HG03571 (cell line): Measurements from ENCODE around the gene ARHGAP26.

Experiments
- ATAC-seq: cut with Tn5 transposase; IDR thresholded peaks from one replicate; pipeline ENCODE4 v1.9.1; 2021; ENCODE audit not compliant: unreplicated experiment

ARHGAP26 gene

GRCh38 chr5:143128412-143129071 is 358.4 kb downstream of the ARHGAP26 start:
- ATAC-seq: no peak

DNA sequence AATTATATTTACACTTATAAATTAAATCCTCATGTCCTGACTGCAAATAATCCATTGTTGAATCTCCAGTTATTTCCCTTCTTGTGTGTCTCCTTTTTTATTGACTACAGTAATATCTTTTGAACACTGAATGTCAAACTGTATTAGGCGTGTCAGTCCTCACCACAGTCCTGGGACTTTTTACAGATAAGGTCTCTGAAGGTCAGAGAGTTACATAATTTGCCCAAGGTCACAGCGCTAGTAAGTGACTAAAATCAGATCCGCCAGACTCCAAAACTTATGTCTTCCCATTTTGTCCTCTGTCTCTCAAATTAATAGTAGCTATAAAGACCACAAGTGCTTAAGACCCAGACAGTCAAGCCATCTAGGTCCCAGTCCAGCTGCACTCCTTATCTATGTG is 359.0 kb downstream of the ARHGAP26 start:
- no peak for ATAC-seq

GRCh38 chr5:143129910-143130612 is 359.9 kb downstream of the ARHGAP26 start:
- no peak for ATAC-seq

- no peak for ATAC-seq
These were observed 360.6 kb downstream of the ARHGAP26 start for GRCh38 chr5:143130613-143131305.

GRCh38 chr5:143131972-143132371 is 361.8 kb downstream of the ARHGAP26 start:
- ATAC-seq: no peak

- ATAC-seq: no peak
These were observed 362.6 kb downstream of the ARHGAP26 start for GRCh38 chr5:143132739-143133138.

DNA sequence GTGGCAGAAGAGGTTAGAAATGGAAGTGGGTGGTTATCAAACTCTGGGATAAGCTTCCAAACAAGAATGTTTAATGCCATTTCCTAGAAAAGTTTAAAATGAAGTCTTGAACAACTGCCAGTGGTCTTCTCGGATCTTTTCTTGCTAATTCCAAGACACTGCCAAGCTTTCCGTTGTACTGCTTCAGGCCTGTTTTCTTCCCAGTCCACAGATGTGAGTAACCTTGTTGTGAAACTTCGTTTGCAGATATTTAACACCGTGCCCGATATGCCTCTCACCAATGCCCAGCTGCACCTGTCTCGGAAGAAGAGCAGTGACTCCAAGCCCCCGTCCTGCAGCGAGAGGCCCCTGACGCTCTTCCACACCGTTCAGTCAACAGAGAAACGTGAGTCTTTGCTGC is 363.5 kb downstream of the ARHGAP26 start:
- ATAC-seq: no peak

DNA sequence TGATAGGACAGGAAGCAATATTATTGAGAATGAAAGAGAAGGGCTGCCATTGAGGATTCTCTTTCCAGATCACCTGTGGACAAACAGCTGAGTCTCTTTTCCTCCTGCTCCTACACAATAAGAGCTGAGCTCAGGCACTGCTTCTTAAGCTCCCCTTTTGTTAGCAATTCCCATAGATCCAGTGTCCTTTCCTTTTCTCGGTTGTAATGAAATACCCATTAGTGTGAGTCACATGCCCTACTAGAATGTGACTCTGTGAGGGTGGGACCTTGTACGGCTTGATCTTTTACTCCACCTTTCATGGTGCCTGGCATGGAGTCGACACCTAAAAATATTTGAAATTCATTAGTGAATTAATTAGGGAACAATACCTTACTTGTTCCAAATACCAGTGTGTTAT is 364.1 kb downstream of the ARHGAP26 start:
- ATAC-seq: no peak

DNA sequence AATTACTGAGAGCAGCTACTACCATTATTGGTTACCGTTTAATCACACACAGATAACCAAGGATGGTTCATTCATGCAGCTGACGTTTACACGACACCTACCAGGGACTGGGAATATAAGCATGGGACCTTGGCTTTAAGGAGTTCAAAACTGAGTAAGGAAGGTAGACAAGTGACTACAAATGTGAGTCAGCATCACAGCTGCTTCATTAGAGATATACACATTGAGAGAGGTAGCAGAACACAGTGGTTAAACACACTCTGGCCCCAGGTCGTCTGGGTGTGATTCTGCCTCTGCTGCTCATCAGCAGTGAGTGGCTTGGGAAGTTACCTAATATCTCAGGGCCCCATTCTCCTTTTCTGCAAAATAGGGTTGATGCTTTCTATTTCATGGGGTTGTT is 364.7 kb downstream of the ARHGAP26 start:
- no peak for ATAC-seq

- ATAC-seq: no peak
These were observed 365.8 kb downstream of the ARHGAP26 start for GRCh38 chr5:143135832-143136551.

DNA sequence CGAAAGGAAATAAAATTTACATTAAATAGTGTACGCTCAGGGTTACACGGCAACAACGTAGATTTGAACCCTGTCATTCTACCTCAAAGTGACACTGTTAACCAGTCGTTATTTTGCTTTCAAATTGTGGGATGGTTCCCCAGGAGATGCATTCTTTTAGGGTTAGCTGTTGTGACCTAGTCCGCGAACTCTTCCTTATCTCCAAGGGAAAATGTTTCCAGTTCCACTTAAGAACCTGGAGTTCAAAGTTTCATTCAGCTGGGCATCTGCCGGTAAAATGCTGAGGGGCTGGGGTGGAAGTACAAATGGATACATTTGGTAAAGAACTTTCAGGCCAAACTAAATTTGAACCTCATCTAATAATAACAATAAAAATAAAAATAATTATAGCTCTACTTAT is 368.7 kb downstream of the ARHGAP26 start:
- no peak for ATAC-seq

DNA sequence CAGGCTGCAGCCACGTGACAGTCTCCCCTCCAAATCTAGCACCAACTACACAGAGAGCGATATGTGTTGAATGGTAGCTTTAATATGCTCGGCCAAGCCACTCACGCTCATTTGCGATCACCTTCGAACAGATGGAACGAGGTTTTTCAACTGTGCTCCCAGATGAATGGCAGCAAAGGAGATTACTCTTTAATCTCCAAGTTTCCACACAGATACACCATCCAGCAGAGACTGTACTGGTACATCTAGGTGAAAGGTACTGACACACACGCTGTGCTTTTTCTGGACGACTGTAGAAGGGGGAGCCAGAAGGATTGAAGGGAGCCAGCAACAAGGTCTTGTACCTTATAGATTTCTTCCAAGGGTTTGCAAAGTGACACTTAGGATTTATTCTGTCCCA is 369.4 kb downstream of the ARHGAP26 start:
- no peak for ATAC-seq

DNA sequence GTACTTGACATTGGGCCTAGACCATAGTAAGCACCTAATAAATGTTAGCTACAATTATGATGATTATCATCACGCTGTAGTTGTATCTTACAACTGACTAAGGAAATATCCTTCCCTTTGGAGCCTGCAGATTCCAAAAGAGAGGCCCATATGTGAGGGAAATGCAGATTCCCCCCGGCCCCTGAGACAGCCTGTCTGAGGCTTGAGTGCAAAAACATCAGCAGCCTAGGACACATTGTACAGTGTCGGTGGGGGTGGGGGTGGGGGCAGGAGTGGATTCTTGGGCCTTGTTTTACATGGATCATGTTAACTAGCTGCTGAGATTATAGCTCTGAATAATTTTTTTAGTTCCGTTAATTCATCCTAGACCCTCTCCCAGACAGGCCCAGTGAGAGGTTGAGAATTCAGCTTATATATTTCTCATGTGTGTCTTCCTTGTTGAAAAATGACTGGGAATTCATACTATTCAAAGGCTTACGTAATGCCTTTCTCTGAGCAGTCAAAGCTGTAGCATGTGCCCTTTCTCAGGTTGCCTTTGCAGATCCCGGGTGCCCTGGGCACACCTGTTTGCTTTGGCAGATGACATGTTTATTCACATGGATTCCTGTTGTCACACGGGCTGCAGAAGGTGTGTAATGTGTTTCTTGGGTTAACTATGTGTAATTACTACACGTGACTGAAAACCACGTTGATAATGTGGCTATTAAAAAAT is 370.5 kb downstream of the ARHGAP26 start:
- no peak for ATAC-seq

DNA sequence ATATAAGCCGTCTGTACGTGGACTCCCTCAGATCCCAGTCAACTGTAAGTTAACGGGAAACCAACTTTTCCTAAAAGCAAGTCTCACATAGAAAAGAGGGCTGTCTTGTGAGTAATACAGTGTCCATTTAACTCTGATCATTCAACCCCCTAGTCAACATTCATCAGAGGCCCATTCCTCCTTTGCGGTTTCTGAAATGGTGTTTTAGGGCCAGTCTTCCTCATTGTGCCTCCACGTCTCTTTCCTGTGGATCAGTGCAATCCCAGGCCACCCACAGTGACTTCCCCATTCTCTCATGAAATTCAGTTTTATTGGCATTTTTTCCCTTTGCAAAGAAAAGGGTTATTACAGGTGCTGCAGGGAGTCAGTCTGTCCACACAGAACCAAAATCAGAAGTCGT is 371.5 kb downstream of the ARHGAP26 start:
- ATAC-seq: no peak

GRCh38 chr5:143142596-143143435 is 372.6 kb downstream of the ARHGAP26 start:
- ATAC-seq: no peak

DNA sequence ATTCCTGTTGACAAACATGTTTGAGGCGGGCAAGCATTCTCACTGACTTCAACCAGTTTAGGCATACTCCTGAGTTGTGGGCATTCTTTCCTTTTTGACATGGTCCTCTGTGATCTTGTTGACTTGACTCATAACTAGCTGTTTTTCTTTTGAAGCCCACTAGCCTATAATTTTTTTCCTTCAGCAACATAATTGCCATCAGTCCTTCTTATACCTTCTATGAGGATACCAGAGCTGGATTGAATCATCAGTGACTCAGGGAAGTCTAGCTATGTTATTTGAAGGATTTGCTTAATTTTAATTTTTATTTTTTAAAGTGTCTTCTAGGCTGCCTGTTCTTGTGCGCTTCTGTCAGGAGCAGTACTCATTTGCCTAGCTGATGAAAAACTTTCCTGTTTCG is 373.8 kb downstream of the ARHGAP26 start:
- ATAC-seq: no peak

DNA sequence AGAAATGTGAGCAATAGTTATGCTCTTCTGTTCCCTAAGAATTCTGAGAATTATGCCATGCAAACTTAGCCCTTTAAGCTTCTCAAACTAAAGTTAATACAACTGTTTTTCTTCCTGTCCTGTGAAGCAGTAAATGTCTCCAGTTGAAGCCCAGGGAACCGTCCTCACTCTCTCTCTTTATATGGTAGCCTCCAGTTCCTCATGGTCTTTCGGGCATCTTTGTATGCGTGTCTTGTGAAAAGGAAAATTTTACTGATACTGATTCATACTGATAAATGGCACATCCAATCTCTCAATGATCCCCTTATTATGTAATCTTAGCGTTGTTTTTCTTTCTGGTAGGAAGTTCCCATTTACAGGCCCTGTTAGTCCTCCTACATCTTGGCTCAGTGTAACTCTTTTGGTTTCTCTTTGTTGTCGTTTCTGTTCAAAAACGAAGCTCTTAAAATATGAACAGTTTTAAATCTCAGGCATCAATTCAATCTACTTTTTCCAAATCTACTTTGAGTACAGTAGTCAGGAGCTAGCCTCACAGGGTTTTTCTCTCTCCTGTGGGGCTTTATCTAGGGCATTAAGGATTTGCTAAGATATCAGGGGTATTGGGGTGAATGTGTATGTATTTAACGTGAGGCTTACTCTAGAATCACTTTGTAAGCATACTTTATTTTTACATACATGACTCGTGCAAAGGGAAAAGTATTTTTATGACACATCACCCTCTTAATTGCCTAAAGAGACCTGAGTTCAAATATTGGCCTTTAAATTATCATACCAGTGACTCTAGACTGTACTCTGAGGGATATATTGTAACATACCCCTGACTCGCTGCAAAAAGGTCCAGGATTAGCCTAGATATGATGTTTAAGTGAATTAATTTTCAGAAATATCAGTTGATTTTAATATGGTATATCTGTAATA is 375.3 kb downstream of the ARHGAP26 start:
- ATAC-seq: no peak

DNA sequence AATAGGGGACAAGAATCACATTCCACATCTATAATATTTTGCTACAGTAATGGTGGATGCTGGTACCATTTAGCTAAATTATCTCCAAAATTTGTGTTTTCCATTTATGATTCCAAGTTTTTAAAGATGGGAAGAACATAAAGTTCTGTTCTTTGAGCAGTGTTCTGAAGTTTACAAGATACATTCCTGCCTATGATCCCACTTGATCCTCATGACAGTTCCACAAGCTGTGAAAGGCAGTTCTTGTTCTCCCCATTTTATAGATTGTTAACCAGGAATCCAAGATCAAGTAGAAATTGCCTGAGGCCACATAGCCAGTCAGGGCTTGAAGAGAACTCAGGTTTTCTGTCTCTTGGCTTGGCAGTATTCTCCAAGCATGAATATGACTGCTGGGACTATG is 376.0 kb downstream of the ARHGAP26 start:
- no peak for ATAC-seq

GRCh38 chr5:143147383-143147782 is 377.2 kb downstream of the ARHGAP26 start:
- no peak for ATAC-seq
